ENCODE results near the gene PDPN. TPM values are rescaled to one million over a fixed set of nuclear protein-coding genes. Genes with fewer than 3 reads are reported as not detected.

Gene PDPN
- total and polyA plus RNA-seq, 2 of the 4 experiments (the other 2 are of a cell fraction) = 0.31 TPM; not detected in 1

DNA sequence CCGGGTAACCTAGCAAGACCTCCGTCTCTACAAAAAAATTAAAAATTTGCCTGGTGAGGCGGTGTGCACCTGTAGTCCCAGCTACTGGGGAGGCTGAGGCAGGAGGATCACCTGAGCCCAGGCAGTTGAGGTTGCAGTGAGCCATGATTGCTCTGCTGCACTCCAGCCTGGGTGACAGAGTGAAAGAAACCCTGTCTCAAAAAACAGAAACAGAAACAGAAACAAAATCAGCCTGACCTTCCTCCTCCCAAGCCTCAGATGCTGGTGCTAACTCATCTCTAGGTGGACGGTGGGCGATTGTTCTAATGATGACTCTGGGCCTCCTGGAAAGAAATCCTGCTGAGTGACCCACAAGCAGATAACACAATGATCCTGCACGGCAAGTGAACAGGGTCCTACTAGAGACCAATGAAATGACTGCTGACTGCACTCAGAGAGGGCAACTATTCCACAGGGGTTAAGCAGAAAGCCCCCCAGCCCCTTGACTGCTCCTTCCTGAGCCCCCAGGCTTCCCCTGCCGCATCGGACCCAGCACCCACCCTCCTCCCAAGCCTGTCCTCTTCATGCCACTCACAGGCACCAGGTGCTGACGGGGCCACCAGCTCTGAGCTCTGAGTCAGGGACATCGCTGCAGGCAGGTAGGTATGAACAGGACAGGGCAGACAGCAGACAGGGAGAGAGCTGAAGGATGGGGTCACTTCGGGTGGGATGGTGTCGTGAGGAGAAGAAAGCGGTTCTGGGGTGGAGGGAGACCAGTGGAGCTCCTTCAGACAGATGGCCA lies 42.0 kb upstream of the PDPN start:
- no peaks in the 10 kb centered on the region for H3K36me3 ChIP-seq (ENCODE audit: control insufficient read depth, insufficient read depth, low read length)
- no peaks in the 10 kb centered on the region for H3K9me1 ChIP-seq (ENCODE audit: insufficient read depth, low read length)
- no peak overlapping the region for H2AK5ac ChIP-seq (ENCODE audit: low read depth, low read length)
- dilution Hi-C loops (cut with HindIII; ENCODE audit: low sequenced_read_pairs, unreplicated experiment) (no loop called here), in situ Hi-C loops (cut with MboI; ENCODE audit: low sequenced_read_pairs) (no loop called here), intact Hi-C loops (cut with micrococcal nuclease) (no loop called here)
- CTCF ChIA-PET = no interaction called here
- H3K4ac ChIP-seq (ENCODE audit: low read depth, low read length) = no peak overlapping the region
- H3K4me1 ChIP-seq (ENCODE audit: control insufficient read depth, insufficient read depth, low read length) = no peaks in the 10 kb centered on the region
- H3K27ac ChIP-seq (ENCODE audit: insufficient read depth, low read length) = no peak overlapping the region
- POLR2A ChIA-PET (ENCODE audit: unreplicated experiment) = no interaction called here
- H3K79me1 ChIP-seq (ENCODE audit: low read depth in 1 of 2, low read length in 2 of 2) = no peaks in the 10 kb centered on the region
- H2BK15ac ChIP-seq (ENCODE audit: low read depth, low read length) = no peak overlapping the region
- H4K20me1 ChIP-seq (ENCODE audit: insufficient read depth, low read length) = no peaks in the 10 kb centered on the region
- no peak overlapping the region for H3K18ac ChIP-seq (ENCODE audit: low read depth, low read length)
- ATAC-seq (ENCODE audit: low read depth) (no peak), DNase-seq (no peak)
- H3K27me3 ChIP-seq (ENCODE audit: control insufficient read depth, insufficient read depth, low read length) = no peaks in the 10 kb centered on the region
- H3K56ac ChIP-seq (ENCODE audit: extremely low read depth, insufficient read depth, low read length) = no peak overlapping the region
- TF ChIP-seq, protein P1, sequence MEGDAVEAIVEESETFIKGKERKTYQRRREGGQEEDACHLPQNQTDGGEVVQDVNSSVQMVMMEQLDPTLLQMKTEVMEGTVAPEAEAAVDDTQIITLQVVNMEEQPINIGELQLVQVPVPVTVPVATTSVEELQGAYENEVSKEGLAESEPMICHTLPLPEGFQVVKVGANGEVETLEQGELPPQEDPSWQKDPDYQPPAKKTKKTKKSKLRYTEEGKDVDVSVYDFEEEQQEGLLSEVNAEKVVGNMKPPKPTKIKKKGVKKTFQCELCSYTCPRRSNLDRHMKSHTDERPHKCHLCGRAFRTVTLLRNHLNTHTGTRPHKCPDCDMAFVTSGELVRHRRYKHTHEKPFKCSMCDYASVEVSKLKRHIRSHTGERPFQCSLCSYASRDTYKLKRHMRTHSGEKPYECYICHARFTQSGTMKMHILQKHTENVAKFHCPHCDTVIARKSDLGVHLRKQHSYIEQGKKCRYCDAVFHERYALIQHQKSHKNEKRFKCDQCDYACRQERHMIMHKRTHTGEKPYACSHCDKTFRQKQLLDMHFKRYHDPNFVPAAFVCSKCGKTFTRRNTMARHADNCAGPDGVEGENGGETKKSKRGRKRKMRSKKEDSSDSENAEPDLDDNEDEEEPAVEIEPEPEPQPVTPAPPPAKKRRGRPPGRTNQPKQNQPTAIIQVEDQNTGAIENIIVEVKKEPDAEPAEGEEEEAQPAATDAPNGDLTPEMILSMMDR (conservative IDR thresholded peaks at IDR 0.05; ENCODE audit: low read depth, low read length) = no peak
- TF ChIP-seq USF2 (IDR thresholded peaks at IDR 0.05; ENCODE audit: low read depth, low read length) (no peak), NFE2L2 (IDR thresholded peaks at IDR 0.05; ENCODE audit: low read depth, low read length) (no peak), CHD1 (IDR thresholded peaks at IDR 0.05; ENCODE audit: low read depth, low read length) (no peak), MAFK (IDR thresholded peaks at IDR 0.05; ENCODE audit: low read depth, low read length) (no peak), RAD21 (IDR thresholded peaks at IDR 0.05; ENCODE audit: low read length) (no peak), FOS (IDR thresholded peaks at IDR 0.05; ENCODE audit: low read depth, low read length) (no peak), RFX5 (IDR thresholded peaks at IDR 0.05; ENCODE audit: low read depth, low read length) (no peak), BHLHE40 (IDR thresholded peaks at IDR 0.05; ENCODE audit: low read depth, low read length) (no peak), CEBPB (IDR thresholded peaks at IDR 0.05; ENCODE audit: low read depth, low read length) (no peak), SMC3 (IDR thresholded peaks at IDR 0.05; ENCODE audit: low read depth, low read length) (no peak)
- TF ChIP-seq, protein P2, sequence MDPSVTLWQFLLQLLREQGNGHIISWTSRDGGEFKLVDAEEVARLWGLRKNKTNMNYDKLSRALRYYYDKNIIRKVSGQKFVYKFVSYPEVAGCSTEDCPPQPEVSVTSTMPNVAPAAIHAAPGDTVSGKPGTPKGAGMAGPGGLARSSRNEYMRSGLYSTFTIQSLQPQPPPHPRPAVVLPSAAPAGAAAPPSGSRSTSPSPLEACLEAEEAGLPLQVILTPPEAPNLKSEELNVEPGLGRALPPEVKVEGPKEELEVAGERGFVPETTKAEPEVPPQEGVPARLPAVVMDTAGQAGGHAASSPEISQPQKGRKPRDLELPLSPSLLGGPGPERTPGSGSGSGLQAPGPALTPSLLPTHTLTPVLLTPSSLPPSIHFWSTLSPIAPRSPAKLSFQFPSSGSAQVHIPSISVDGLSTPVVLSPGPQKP (IDR thresholded peaks at IDR 0.05; ENCODE audit: borderline replicate concordance, low read depth, low read length) = no peak
- H3K4me3 ChIP-seq (ENCODE audit: insufficient read depth, low read depth, low read length) = no peak overlapping the region
- WGBS, 2 experiments (ENCODE audit: extremely low coverage in 2 of 2, insufficient read length in 1 of 2) = 73% methylated on average over 3 of the region's 13 CpGs; no CpG with 5 or more reads in 1 of the 2 experiments
- no peak overlapping the region for H2BK5ac ChIP-seq (ENCODE audit: low read depth, low read length, poor library complexity, severe bottlenecking)
- no TSS peak for BruUV-seq (replicated peaks)
- H3K9ac ChIP-seq (ENCODE audit: low read depth, low read length) = no peak overlapping the region
- H2AK9ac ChIP-seq (replicated peaks; ENCODE audit: low read depth, low read length, poor library complexity) = no peak overlapping the region
- H3K23ac ChIP-seq (ENCODE audit: low read depth, low read length) = no peak overlapping the region
- H2AFZ ChIP-seq (replicated peaks; ENCODE audit: low read length, poor library complexity) = no peak overlapping the region
- H2BK120ac ChIP-seq (ENCODE audit: low read depth, low read length) = no peak overlapping the region
- no peak overlapping the region for H3K4me2 ChIP-seq (ENCODE audit: low read depth, low read length)
- H4K8ac ChIP-seq (ENCODE audit: low read depth in 2 of 2, low read length in 2 of 2) = no peak overlapping the region
- H3K14ac ChIP-seq (replicated peaks; ENCODE audit: low read depth, low read length) = no peak overlapping the region
- no peak overlapping the region for H2BK20ac ChIP-seq (ENCODE audit: low read depth, low read length)
- H3K9me3 ChIP-seq (ENCODE audit: control insufficient read depth, insufficient read depth, low read length) = peaks cover 36% of the 10 kb centered on the region
- H4K91ac ChIP-seq (ENCODE audit: insufficient read depth, low read depth, low read length) = no peak overlapping the region
- H4K5ac ChIP-seq (ENCODE audit: low read depth, low read length) = no peak overlapping the region

All from IMR-90 (cell line).